ENCODE results near the gene AP1S3.
"Not testable (repeated sequence)": the region's sequence is repeated elsewhere in the genome, so short reads cannot be mapped to it uniquely, and the experiment has no call there.

The AP1S3 gene

DNA sequence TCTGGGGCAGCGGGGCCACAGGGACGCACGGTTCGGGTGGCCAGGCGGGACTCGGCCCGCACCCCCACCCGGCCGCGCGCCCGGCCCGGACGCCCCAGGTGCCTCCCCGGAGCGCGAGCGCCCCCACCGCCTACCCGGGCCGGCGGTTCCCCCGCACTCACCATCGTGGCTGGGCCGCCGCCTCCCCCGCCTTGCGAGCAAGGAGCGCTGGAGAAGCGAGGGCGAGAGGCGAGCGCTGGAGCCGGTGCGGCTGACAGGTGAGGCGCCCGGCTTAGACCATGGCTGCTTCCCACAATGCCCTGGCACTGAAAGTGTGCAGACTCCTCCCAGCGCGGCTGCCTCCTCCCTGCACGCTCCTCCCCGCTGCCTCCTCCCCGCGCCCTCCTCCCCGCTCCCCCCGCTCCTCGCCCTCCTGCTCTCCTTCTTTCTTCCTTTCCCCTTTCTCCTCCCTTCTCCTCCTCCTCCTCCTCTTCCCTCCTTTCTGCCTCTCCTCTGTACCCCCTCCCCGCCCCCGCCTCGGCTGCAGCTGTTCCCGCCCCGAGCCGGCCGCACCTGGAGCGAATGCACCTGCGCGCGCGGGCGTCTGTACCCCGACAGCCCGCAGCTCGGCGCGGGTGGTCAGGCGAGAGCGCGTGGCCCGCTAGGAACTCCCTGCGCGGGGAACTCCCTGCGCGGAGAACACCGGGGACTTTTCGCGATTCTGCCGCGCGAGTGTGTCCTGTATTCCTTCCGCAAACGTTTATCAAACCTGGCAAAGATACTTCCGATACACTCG is at the start of gene AP1S3:
Gene AP1S3 (minus strand): TSS at position 296 of the 775 bp plus-strand sequence. CDS start 132 bp downstream, at position 164.
- DNase-seq (ENCODE audit: low read depth, low spot score) = no peak

DNA sequence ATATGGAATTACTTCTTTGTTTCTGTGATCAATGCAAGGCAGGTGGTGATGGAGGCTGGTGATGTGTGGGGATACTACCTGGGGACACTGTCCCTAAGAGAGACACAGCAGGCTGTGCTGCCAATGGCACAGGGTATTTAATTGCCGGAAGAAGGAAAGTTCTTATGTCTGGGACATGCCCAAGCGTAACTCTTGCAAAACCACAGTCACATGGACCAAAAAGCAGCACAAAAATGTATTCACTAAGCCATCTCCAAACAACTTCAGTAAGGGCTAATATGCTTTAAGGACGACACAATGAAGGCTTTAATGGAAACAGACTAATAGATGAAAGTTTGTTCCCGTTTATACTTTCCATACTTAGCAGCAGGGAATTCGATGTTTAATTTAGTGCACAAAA is 49.7 kb upstream of the AP1S3 start:
- no peak for DNase-seq (ENCODE audit: low read depth, low spot score)

DNA sequence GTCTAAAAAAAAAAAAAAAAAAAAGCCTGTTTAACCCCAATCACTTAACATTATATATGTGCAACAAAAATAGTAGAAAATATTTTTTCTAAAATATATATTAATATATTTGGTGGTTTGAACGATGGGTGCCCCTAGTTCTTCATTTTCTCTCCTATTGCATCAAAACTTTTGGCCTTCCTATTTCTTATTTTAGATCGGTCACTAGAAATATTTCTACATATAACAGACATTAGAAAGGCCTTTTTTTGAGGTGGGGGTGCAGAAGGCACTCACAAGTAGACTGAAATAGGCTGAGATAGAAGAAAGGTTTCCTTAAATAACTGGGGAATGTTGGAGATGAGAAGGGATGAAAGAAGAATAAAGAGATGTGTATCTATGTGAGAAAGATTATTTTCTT is 49.3 kb upstream of the AP1S3 start:
- DNase-seq (ENCODE audit: low read depth, low spot score) = no peak

DNA sequence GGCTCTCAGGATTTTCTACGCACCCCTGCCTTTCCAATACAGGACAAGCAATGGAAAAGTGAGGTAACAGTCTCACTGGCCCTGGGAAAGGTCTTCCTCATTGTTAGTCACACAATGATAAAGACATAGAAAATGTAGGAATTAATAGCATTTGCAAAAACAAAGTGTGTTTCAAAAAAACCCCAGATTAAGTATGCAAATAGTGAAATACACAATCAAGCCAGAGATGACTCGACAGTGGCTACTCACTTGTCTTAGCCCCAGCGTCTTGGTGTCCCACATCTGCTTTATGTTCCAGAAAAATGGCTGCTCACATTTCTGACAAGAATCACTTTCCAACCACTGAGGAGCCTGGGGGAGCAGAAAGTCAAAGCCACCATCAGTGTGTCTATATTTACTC is 47.0 kb upstream of the AP1S3 start:
- no peak for DNase-seq (ENCODE audit: low read depth, low spot score)

DNA sequence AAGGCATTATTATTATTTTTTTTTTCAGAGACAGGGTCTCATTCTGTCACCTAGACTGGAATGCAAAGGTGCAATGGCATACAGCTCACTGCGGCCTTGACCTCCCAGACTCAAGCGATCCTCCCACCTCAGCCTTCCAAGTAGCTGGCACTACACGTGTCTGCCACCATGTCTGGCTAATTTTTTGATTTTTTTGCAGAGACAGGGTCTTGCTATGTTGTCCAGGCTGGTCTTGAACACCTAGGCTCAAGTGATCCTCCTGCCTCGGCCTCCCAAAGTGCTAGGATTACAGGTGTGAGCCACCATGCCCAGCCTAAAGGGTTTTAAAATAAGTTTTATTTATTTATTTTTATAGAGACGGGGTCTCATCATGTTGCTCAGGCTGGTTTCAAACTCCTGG is 45.3 kb upstream of the AP1S3 start:
- no peak for DNase-seq (ENCODE audit: low read depth, low spot score)

DNA sequence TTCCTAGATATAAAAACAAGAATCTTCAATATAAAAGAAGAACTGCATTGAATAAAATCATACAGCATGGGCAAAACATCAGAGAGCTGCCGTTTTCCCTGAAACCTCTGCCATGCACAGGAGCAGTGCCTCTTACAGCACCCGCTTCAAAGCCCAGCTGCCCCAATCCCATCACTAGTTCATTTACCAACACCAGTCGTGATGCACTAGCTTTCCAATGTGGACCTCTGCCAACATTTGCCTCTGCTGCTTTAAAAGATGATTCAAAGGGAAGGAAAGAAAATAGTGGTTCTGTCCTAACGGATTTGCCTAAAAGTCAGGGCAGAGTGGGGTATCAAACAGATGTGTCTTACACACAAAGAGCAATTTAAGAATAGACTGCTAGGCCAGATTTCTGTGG is 43.4 kb upstream of the AP1S3 start:
- DNase-seq (ENCODE audit: low read depth, low spot score) = no peak

DNA sequence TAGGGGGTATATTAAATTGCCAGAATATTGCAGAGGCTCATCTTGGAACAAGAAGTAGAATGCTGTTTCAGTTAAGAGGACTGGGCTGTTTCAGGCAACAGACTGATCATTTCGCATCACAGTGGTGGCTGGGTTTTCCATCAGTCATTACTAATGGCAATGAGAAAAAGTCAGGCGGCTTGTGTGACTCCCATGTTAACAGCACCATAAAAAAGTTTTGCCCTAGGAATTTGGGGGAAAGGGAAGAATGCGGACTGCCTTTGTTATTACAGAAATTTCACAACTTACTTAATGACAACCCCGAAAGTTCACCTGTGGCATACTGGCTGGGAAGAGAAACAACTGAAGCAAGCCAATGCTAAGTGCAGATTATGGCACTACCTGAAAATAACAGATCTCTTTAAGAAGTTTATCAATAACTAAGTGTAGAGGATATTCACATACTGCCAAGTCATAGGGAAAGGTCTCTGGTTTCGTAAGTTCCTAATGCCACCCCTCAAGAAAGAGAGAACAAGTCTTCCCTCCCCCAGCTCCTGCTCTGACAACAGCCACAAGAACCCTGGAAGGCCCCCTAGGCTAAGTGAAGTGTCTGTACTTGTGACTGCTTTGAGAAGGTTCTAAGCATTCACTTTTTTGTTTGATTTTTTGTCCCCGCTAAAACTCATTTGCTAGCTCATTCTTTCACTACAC is 40.5 kb upstream of the AP1S3 start:
- DNase-seq (ENCODE audit: low read depth, low spot score) = no peak

DNA sequence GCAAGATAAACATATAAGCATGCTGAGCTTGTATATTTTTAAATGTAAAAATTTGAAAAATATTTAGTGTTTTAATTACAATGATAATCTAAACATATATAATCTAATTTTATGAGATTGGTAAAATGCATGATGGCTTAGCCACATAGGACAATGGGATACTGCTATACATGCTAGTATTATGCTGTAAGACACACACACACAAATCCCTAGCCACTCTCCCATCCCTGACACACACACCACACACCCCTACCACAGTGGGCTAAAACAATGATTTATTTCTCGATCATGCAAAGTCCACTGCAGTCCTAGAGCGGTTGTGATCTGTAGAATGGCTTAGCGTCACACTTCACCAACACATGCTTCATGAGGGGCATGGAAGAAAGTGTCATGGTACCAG is 36.3 kb upstream of the AP1S3 start:
- DNase-seq (ENCODE audit: low read depth, low spot score) = no peak

DNA sequence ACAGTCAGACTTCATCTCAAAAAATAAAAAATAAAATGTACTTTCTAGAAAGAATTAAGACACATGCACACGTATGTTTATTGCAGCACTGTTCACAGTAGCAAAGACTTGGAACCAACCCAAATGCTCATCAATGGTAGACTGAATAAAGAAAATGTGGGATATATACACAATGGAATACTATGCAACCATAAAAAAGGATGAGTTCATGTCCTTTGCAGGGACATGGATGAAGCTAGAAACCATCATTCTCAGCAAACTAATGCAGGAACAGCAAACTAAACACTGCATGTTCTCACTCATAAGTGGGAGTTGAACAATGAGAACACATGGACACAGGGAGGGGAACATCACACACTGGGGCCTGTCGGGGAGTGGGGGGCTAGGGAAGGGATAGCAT is 35.4 kb upstream of the AP1S3 start:
- DNase-seq (ENCODE audit: low read depth, low spot score) = not testable (repeated sequence)

DNA sequence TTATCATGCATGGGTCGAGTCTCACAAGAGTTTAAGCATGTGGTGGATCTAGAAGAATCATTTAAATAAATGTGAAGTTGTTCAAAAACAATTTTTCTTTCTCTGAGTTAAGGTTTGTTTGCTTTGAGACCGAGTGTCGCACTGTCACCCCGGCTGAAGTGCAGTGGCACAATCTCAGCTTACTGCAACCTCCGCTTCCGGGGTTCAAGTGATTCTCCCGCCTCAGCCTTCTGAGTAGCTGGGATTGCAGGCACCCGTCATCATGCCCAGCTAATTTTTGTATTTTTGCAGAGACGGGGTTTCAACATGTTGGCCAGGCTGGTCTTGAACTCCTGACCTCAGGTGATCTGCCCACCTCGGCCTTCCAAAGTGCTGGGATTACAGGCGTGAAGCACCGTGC is 34.3 kb upstream of the AP1S3 start:
- DNase-seq (ENCODE audit: low read depth, low spot score) = not testable (repeated sequence)

DNA sequence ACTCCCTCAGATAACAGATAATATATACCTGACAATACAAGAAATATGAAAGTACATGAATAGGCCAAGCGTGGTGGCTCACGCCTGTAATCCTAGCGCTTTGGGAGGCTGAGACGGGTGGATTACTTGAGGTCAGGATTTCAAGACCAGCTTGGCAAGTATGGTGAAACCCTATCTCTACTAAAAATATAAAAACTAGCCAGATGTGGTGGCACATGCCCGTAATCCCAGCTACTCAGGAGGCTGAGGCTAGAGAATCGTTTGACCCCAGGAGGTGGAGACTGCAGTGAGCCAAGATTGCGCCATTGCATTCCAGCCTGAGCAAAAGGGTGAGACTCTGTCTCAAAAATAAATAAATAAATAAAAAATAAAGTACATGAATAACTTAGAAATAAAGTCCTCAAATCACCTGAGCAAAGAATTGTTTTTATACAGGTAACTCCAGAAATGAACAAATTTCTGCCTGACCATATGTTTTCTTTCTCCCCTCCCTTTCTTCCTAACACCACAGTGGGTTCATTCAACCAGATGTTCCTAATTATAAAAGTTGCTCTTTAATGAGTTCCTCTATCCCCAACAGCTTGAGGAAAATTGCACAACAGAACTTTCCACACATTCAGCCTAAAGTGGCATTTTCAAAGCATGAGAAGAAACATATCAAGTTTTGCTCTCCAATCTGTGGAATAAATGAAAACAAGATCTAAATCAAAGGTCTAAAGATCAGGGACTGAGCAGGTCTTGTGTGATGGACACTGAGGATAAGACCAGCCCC is 33.6 kb upstream of the AP1S3 start:
- no peak for DNase-seq (ENCODE audit: low read depth, low spot score)

DNA sequence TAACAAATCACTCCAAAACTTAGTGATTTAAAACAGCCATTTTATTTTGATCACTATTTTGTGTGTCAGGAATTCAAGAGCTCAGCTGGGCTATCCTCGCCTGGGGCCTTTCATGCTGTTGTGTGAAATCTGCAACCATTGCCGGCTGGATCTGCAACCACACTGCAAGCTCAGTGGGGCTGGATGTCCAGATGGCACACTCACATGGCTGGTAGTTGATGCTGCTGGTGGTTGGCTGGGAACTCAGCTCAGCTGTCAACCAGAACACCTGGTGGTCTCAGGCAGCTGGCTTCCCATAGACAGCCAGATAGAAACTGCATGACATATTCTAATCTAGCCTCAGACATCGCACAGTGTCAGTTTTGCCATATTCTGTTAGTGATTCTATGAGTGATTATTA is 30.6 kb upstream of the AP1S3 start:
- no peak for DNase-seq (ENCODE audit: low read depth, low spot score)

DNA sequence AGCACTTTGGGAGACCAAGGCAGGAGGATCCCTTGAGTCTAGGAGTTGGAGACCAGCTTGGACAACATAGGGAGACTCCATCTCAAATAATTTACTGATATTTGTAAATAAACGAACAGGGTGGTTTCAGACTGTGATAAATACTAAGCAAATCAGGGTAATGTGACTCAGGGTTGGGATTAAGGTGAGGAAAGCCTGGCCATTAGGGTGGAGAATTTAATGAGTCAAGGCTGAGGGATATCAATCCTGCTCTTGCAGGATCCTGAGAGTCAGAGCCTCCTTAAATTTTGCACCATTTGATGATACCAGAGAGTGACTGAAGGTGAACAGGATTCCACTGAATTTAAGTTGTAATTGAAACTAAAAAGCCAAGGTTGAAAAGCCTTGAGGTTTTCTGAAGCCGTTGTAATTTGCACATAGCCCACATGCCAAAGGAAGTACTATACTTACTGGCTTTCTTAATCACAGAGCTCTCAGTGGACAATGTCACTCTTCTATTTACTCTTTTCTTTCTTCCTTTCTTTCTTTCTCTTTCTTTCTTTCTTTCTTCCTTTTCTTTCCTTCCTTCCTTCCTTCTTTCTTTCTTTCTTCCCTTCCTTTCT is 28.6 kb upstream of the AP1S3 start:
- no peak for DNase-seq (ENCODE audit: low read depth, low spot score)

DNA sequence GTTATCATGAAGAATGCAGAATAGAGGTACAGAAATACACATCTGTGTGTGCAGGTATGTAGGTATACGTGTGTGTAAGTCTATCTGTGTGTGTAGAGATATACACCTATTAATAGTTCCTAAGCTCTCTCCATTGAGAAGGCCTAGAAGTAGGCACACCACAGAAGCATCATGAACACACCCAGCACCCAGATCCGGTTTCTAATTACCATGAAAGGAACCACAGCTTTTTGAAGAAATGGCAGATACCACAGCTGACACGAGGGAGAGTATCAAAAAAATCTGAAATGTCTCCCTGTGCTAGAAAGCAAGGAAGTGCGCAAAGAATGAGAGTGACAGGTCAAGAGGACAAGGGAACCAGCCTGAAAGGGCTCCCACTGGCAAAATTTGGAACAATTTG is 27.7 kb upstream of the AP1S3 start:
- no peak for DNase-seq (ENCODE audit: low read depth, low spot score)

DNA sequence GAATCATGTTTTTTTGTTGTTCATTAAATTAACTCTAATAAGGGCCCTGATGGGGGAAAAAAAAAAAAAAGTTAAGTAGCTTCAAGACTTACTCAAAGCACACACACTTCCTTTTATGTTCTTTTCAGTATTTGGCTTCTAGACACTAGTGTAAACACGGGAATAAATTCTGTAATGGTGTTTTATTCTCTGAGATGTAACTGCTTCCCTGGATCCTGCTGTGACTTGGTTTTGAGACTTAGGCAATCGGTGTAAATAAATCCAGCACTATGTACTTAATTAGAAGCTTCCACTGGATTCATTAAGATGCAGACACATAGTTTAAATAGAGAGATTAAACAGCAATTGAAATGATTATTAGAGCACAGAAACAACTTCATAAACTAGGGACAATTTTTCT is 26.1 kb upstream of the AP1S3 start:
- DNase-seq (ENCODE audit: low read depth, low spot score) = no peak

DNA sequence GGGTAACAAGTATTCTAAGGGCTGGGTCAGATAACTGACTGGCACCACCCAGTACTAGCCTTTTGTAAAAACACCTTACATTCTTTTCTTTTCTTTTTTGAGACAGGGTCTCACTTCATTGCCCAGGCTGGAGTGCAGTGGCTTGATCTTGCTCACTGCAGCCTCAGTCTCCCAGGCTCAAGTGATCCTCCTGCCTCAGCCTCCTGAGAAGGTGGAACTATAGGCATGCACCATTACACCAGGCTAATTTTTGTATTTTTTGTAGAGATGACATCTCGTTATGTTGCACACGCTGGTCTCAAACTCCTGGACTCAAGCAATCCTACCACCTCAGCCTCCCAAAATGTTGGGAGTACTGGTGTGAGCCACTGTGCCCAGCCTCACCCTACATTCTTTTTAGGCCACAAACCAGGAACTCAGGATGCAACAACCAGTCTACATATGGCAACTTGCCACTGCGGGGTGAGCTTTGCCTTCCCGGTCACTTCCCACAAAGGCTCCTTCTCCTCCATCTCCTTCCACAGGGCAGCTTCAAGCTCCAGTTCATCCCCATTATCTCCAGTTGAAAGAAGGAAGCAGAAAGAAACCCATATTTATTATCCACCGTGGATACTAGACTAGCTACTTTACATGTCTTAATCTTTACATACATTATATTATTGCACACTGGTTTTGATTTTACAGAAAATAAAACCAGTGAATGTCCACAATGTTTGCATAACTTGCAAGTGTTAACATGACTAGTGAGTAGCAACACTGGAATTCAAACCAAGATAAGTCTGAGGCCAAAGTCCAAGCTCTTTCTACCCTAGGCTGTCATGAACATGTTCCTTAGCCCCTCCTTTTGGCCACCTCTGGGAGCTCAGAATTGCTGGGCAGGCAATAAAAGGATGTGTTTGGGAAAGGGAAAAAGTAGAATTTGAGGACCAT is 23.7 kb upstream of the AP1S3 start:
- no peak for DNase-seq (ENCODE audit: low read depth, low spot score)

DNA sequence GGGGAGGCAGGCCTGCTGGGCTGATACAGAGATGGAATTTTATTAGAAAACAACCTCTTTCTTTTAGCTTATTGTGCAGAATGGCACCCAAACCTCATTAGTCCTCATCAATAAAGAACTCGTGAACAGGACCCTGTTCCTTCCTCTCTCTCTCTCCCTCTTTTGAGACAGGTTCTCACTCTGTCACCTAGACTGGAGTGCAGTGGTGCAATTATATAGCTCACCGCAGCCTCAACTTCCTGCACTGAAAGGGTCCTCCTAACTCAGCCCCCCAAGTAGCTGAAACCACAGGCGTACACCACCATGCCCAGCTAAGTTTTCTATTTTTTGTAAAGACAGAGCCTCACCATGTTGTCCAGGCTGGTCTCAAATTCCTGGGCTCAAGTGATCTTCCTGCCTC is 21.7 kb upstream of the AP1S3 start:
- no peak for DNase-seq (ENCODE audit: low read depth, low spot score)

DNA sequence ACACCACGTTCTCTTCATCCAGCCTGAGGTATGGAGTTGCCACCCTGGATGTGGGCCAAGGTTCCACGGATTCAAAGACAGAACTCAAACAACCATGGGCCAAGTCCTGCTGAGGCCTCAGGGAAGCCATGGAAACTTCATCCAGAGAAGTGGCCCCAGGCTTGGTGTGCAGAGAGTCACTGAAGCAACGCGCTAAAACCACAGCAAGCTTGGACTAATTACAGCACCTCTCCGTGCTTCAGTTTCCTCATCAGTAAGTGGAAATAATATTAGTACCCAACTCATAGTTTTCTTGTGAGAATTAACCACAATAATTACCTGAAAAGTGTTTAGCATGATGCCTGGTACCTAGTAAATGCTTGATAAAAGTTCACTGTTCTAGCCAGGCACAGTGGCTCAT is 19.2 kb upstream of the AP1S3 start:
- DNase-seq (ENCODE audit: low read depth, low spot score) = no peak

DNA sequence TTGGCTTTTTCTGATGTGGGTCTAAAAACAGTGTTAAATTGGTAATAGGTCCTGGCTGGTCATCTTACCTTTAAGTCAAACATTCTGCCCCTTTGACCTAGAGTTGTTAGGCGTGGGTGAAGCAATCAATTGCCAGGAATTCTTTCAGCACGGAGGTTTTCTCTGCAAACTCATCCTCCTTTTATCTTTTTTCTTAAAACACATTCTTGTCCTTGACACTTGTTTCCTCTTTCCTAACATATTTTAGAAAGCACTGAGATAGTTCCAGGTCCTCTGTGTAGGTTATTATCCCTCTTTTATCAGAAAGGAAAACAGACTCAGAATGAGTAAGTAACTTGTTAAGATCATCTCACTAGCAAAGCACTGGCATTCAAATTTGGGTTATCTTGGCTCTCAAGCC is 18.6 kb upstream of the AP1S3 start:
- DNase-seq (ENCODE audit: low read depth, low spot score) = no peak

DNA sequence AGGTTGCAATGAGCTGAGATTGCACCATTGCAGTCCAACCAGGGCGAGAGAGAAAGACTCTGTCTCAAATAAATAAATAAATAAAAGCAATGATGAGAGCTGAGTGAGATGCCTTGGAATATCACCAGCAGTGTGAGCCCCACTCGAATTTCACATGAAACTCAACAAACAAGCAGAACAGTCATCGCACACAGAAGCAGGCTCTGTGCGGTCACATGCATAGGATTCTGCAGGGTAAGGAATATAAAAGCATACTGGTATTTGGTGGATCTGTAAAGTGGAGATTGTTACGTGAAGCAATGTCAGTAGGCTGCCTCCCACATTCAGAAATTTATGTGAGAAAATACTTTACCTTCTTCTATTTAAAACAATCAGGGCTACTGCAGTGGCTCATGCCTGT is 18.0 kb upstream of the AP1S3 start:
- DNase-seq (ENCODE audit: low read depth, low spot score) = no peak

DNA sequence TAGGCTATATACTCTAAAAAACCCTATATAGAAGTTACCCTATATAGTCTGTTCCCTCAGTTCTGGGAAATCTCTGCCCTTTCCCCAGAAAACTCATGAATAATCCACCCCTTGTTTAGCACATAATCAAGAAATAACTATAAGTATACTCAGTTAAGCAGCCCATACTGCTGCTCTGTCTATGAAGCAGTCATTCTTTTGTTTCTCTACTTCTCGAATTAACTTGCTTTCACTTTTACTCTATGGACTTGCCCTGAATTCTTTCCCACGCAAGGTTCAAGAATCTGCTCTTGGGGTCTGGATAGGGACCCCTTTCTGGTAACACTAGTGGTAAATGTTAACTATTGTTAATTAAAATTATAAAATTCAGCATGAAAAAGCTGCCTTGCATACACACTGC is 17.4 kb upstream of the AP1S3 start:
- DNase-seq (ENCODE audit: low read depth, low spot score) = no peak
